ENCODE measurements around the gene SLC6A20.
"Not testable (repeated sequence)": the region's sequence is repeated elsewhere in the genome, so short reads cannot be mapped to it uniquely, and the experiment has no call there.

The SLC6A20 gene

DNA sequence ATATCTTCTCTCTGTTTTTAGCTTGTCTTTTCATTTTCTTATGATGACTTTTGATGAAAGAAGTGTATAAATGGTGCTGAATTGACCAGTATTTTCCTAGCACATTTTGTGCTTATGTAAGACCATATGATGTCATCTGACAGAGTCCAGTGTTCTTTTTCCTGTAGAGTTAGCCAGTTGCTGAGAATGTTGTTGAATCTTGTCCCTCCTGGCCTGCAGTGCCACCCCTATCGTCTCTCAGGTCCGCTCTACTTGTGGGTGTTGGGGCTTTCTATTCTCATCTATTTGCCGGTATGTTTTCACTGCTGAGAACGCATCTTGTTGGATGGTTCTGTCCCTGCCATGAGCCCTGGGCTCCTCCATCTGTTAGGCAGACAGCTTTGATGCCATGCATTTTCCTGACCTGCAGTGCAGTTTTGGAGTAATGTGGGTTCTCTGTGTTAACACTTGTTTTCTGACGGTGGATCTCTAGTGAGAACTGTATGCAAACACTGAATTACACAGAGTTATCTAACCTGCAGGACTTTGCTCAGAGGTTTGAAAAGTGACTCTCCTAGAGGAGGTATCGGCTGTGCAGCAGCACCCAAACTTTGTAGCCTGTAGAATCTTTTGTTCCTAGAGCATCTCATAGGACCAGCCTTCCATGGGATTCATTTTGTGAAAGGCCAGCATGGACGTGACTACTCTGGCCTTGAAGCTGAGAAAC is 44.6 kb downstream of the SLC6A20 start:
- no peak overlapping the region for H3K4me3 ChIP-seq (ENCODE audit: low read length)
- TF ChIP-seq, protein P1, sequence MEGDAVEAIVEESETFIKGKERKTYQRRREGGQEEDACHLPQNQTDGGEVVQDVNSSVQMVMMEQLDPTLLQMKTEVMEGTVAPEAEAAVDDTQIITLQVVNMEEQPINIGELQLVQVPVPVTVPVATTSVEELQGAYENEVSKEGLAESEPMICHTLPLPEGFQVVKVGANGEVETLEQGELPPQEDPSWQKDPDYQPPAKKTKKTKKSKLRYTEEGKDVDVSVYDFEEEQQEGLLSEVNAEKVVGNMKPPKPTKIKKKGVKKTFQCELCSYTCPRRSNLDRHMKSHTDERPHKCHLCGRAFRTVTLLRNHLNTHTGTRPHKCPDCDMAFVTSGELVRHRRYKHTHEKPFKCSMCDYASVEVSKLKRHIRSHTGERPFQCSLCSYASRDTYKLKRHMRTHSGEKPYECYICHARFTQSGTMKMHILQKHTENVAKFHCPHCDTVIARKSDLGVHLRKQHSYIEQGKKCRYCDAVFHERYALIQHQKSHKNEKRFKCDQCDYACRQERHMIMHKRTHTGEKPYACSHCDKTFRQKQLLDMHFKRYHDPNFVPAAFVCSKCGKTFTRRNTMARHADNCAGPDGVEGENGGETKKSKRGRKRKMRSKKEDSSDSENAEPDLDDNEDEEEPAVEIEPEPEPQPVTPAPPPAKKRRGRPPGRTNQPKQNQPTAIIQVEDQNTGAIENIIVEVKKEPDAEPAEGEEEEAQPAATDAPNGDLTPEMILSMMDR (conservative IDR thresholded peaks at IDR 0.05; ENCODE audit: low read depth, low read length): no peak
- DNase-seq (ENCODE audit: low read depth): no peak

DNA sequence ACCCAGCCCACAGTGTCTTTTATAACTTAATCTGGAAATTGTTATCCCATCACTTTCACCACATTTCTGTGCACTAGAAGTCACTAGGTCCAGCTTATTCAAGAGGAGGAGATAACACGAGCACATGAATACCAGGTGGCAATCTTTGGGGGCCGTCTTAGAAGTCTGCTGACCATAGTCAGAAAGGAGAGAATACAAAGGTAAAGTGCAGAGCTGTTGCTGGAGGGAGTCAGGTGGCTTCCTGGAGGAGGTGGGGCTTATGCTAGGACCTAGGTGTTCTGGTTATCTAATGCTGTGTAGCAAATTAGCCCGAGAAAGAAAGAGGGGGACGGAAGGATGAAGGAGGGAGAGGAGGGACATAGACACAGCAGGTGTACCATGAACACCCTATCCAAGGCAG is 46.5 kb downstream of the SLC6A20 start:
- no peak for DNase-seq (ENCODE audit: low read depth)
- TF ChIP-seq, protein P1 (conservative IDR thresholded peaks at IDR 0.05; ENCODE audit: low read depth, low read length): no peak
- H3K4me3 ChIP-seq (ENCODE audit: low read length): no peak overlapping the region

DNA sequence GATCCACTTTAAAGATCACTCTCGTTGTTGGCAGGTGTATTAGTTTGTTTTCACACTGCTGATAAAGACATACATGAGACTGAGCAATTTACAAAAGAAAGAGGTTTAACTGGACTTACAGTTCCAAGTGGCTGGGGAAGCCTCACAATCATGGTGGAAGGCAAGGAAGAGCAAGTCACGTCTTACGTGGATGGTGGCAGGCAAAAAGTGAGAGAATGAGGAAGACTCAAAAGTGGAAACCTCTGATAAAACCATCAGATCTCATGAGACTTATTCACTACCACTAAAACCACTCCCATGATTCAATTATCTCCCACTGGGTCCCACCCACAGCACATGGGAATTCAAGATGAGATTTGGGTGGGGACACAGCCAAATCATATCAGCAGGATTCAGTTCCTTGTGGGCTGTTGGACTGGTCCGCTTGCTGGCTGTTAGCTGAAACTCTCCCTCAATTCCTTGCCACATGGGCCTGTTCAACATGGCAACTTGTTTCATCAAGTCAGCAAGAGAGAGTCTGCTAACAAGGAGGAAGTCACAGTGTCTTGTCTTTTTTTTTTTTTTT is 47.2 kb downstream of the SLC6A20 start:
- not testable (repeated sequence) for DNase-seq (ENCODE audit: low read depth); H3K4me3 ChIP-seq (ENCODE audit: low read length)

DNA sequence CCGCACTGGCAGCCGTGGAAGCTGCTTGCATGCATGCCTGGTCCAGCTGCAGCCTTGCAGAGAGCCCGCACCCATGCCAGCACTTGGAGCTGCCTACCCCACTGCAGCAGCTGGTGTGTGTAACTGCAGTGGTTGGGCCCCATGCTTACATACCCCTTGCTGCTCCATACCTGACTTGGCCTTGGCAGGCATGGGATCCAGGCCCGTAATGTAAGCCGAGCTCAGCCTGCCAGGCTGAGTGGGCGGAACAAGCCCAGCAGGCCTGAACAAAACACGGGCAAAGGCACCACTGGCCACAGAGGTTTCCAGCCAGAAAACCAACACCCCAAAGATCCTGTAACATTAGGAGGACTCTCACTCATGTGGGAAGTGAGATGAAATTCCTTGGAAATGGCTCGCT is 48.3 kb downstream of the SLC6A20 start:
- TF ChIP-seq, protein P1 (conservative IDR thresholded peaks at IDR 0.05; ENCODE audit: low read depth, low read length): no peak

DNA sequence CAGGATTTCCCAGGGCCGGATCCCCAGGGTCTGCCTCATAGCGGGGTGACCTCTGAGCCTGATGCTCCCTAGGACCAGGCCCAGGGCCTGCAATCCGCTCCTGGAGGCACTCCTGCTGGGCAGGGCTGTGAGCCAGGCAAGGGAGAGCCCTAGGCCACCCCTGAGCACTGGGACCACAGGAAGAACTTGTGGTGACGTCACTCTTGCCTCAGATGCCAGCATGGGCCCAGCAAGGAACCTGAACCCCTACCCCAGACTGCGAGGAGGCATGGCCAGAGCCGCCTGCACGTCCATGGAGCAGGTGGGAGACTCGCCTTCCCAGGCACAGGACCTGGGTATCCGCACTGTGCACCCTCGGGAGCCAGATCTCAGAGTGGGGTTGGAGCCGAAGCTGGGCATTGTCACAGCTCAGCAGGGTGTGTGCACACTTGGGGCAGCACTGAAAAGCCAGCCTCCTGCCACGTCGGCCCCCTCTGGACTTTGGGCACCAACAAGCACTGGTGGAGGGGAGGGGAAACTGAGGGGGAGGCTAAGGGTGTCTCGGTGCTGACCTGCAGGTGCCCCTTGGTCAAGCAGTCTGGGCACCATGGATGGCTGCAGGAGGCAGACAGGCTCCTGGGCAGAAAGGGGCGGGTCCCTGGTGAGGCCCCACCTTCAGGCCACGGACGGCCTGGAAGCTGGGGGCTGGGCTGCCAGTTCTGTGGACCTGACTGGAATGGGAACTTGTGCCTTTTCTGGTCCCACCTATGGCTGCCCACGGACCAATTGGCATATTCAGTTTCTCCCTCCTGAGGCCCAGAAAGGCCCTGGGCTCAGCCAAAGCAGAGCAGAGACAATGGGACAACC is 49.3 kb downstream of the SLC6A20 start:
- TF ChIP-seq, protein P1 (conservative IDR thresholded peaks at IDR 0.05; ENCODE audit: low read depth, low read length): no peak
- H3K4me3 ChIP-seq (ENCODE audit: low read length): no peak overlapping the region
- DNase-seq (ENCODE audit: low read depth): no peak

More for the DNA sequence above, 48.3 kb downstream of the SLC6A20 start:
- DNase-seq (ENCODE audit: low read depth): no peak
- no peak overlapping the region for H3K4me3 ChIP-seq (ENCODE audit: low read length)

DNA sequence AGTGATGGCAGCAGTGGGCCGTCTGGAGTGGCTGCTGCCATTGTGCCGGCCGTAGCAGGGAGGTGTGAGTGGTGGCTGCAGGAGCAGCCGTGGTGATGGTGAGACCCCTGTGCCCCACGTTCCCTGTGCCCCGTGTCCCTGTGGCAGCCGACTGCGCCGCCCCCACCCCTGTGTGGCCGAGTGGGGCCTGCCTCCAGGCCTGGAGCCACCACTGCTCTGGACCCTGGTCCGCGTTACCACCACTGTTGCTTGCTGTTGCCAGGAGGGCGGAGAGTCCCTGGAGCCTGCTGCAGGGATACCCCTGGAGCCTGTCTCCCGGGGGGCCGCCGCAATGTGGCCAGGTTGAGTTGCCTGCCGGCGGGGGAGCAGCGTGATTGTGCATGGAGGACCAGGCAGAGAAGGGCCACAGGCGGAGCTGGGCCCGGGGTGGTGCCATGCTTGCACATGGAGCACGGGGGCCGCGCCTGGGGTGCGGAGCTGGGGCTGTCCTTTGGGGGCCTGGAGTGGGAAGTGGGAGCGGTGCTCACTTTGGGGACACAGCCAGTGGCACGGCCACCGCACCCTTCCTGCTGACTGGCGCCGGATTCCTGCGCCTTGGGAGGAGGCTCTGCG is 50.1 kb downstream of the SLC6A20 start:
- DNase-seq (ENCODE audit: low read depth): no peak
- no peak overlapping the region for H3K4me3 ChIP-seq (ENCODE audit: low read length)
- TF ChIP-seq, protein P1 (conservative IDR thresholded peaks at IDR 0.05; ENCODE audit: low read depth, low read length): no peak

DNA sequence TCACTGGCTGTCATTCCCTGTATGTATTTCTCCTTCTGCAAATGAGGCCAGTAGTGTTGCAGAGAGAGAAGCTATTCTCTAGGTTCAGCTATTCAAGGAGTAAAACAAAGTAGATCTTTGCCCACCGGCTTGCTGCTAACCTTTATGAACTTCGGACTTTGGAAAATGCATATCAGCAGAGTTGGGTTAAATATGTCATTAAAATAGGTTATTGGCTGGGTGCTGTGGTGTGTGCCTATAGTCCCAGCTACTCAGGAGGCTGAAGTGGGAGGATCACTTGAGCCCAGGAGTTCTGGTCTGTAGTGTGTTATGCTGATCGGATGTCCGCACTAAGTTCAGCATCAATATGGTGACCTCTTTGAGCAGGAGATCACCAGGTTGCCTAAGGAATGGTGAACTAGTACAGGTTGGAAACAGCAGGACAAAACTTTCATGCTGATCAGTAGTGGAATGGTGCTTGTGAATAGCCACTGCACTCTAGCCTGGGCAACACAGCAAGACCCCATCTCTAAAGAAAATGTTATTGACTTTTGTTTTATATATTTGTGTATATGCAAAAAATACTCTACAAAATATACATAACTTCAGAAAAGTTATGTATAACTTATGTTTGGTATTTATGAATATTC is 53.8 kb downstream of the SLC6A20 start:
- H3K4me3 ChIP-seq (ENCODE audit: low read length): no peak overlapping the region
- TF ChIP-seq, protein P1 (conservative IDR thresholded peaks at IDR 0.05; ENCODE audit: low read depth, low read length): no peak
- no peak for DNase-seq (ENCODE audit: low read depth)
